ENCODE results near the gene H2BK1. TPM values are rescaled to one million over a fixed set of nuclear protein-coding genes. Genes with fewer than 3 reads are reported as not detected.

The H2BK1 gene
- not detected in 2 replicates for total RNA-seq (2021)
- percentile 62 among the genes with signal in this experiment for Bru-seq, nascent RNA
- BruChase-seq, experiment 1, labeled RNA remaining after a 2-hour chase: percentile 50 among the genes with signal in this experiment
- BruChase-seq, experiment 2, labeled RNA remaining after a 6-hour chase: percentile 51 among the genes with signal in this experiment
- long read RNA-seq: 0 reads

- no peak within 1 kb of the TSS for H3K27ac ChIP-seq
- H3F3A ChIP-seq (ENCODE audit: insufficient read depth, low read depth): peaks cover 20% of the 10 kb centered on the region
- no peaks in the 10 kb centered on the region for H3K9me2 ChIP-seq (ENCODE audit: insufficient read depth)
- peaks cover 31% of the 10 kb centered on the region for H3K27me3 ChIP-seq (ENCODE audit: insufficient read depth, low read depth)
- H3K9me3 ChIP-seq (ENCODE audit: insufficient read depth, low read depth): no peaks in the 10 kb centered on the region
- no peaks in the 10 kb centered on the region for H3K4me1 ChIP-seq (replicated peaks; ENCODE audit: insufficient read depth)
- no peaks in the 10 kb centered on the region for H4K20me1 ChIP-seq (ENCODE audit: insufficient read depth)
- H3K4me3 ChIP-seq: no peak within 1 kb of the TSS
- intact Hi-C loops (cut with micrococcal nuclease; ENCODE audit: unreplicated experiment): no loop called here
- H3K79me2 ChIP-seq (ENCODE audit: low read depth): no peaks in the 10 kb centered on the region
- TF ChIP-seq EZH2 (IDR thresholded peaks at IDR 0.05; ENCODE audit: low read depth) (no peak), CTCF (conservative IDR thresholded peaks at IDR 0.05) (no peak)
- H3K36me3 ChIP-seq (ENCODE audit: low read depth): 0 out of 2 replicates have a peak, but pooled peaks cover 5% of the 10 kb centered on the region
- no TSS peak for BruUV-seq (replicated peaks)
- no peak for DNase-seq
- H2AFZ ChIP-seq: no peak within 1 kb of the TSS
- CTCF ChIA-PET: no interaction called here
- POLR2A ChIA-PET (ENCODE audit: unreplicated experiment): no interaction called here
- H3K4me2 ChIP-seq: no peak within 1 kb of the TSS
Measured at GRCh38 chr7:151210087-151210854, at the start of gene H2BK1. H2BK1 (minus strand) TSS chr7:151210488; CDS start chr7:151210318, 170 bp downstream.

- H3K4me3 ChIP-seq: no peak overlapping the region
- peaks cover 98% of the 10 kb centered on the region for H3K27me3 ChIP-seq (ENCODE audit: insufficient read depth, low read depth)
- no peaks in the 10 kb centered on the region for H4K20me1 ChIP-seq (ENCODE audit: insufficient read depth)
- no peak for TF ChIP-seq EZH2 (IDR thresholded peaks at IDR 0.05; ENCODE audit: low read depth)
- TF ChIP-seq CTCF (conservative IDR thresholded peaks at IDR 0.05): no peak
- intact Hi-C loops (cut with micrococcal nuclease; ENCODE audit: unreplicated experiment): no loop called here
- H3F3A ChIP-seq (ENCODE audit: insufficient read depth, low read depth): no peaks in the 10 kb centered on the region
- H3K36me3 ChIP-seq (ENCODE audit: low read depth): no peaks in the 10 kb centered on the region
- no peak overlapping the region for H2AFZ ChIP-seq
- H3K4me2 ChIP-seq: no peak overlapping the region
- DNase-seq: no peak
- ChIA-PET POLR2A (ENCODE audit: unreplicated experiment) (no interaction called here), CTCF (interaction anchor here (0.7 kb wide), 1 partner anchor 14 kb away, joined by 3 read pairs; no protein-coding TSS in a partner anchor)
- H3K9me2 ChIP-seq (ENCODE audit: insufficient read depth): no peaks in the 10 kb centered on the region
- no TSS peak for BruUV-seq (replicated peaks)
- H3K79me2 ChIP-seq (ENCODE audit: low read depth): no peaks in the 10 kb centered on the region
- no peak overlapping the region for H3K27ac ChIP-seq
- no peaks in the 10 kb centered on the region for H3K4me1 ChIP-seq (replicated peaks; ENCODE audit: insufficient read depth)
- no peaks in the 10 kb centered on the region for H3K9me3 ChIP-seq (ENCODE audit: insufficient read depth, low read depth)
Measured at GRCh38 chr7:151257990-151258389, 47.7 kb upstream of the H2BK1 start.

- Histone ChIP-seq H3K27ac (no peak overlapping the region), H3K27me3 (ENCODE audit: insufficient read depth, low read depth) (peaks cover 95% of the 10 kb centered on the region), H3K4me1 (replicated peaks; ENCODE audit: insufficient read depth) (no peaks in the 10 kb centered on the region), H3K4me3 (no peak overlapping the region), H3K9me3 (ENCODE audit: insufficient read depth, low read depth) (no peaks in the 10 kb centered on the region), H3K79me2 (ENCODE audit: low read depth) (no peaks in the 10 kb centered on the region), H3K36me3 (ENCODE audit: low read depth) (no peaks in the 10 kb centered on the region), H3K4me2 (no peak overlapping the region), H2AFZ (no peak overlapping the region), H3F3A (ENCODE audit: insufficient read depth, low read depth) (no peaks in the 10 kb centered on the region), H4K20me1 (ENCODE audit: insufficient read depth) (no peaks in the 10 kb centered on the region), H3K9me2 (ENCODE audit: insufficient read depth) (no peaks in the 10 kb centered on the region)
- BruUV-seq (replicated peaks): no TSS peak
- no peak for TF ChIP-seq EZH2 (IDR thresholded peaks at IDR 0.05; ENCODE audit: low read depth)
- TF ChIP-seq CTCF (conservative IDR thresholded peaks at IDR 0.05): no peak
- ChIA-PET CTCF (interaction anchor here (0.5 to 0.7 kb wide), 2 partner anchors 37 to 204 kb away, joined by 3 to 5 read pairs; no protein-coding TSS in a partner anchor), POLR2A (ENCODE audit: unreplicated experiment) (no interaction called here)
- no peak for DNase-seq
- intact Hi-C loops (cut with micrococcal nuclease; ENCODE audit: unreplicated experiment): no loop called here
Measured at GRCh38 chr7:151256410-151257045, 46.2 kb upstream of the H2BK1 start.
